ENCODE data around the gene CSF1.

CSF1 gene

DNA sequence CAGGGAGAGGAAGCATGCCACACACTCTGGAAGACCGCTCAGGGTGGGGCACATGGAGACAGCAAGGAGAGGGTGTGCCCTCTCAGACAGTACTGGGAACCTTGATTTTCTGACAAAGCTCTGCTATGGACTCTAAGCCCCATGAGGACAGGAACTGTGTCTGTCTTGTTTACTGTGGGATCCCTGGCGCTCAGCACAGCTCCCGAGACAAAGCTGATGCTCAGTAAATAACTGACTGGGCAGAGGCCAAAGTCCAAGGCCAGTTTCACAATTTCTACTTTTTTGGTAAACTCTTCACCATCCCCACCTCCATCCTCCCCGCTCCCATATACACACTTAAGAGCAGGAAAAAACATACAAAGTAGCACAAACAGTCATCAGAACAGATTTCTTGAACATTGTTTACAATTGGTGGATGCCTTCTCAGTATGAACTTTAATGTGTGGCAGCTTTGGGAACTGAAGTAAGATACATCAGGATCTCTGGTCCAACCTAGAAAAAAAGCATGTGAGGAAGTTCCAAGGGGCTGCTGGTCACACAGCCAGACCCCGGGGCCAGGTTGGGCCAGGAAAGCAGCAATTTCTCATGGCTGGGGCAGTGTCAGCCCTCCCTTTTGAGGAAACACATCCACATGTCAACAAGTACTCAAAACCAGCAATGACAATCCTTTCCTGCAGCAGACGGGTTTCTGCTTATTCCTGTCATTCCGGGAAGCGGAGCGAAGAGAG is 68.3 kb downstream of the CSF1 start:
- no peak for DNase-seq (ENCODE audit: low read depth in 2 of 2)

DNA sequence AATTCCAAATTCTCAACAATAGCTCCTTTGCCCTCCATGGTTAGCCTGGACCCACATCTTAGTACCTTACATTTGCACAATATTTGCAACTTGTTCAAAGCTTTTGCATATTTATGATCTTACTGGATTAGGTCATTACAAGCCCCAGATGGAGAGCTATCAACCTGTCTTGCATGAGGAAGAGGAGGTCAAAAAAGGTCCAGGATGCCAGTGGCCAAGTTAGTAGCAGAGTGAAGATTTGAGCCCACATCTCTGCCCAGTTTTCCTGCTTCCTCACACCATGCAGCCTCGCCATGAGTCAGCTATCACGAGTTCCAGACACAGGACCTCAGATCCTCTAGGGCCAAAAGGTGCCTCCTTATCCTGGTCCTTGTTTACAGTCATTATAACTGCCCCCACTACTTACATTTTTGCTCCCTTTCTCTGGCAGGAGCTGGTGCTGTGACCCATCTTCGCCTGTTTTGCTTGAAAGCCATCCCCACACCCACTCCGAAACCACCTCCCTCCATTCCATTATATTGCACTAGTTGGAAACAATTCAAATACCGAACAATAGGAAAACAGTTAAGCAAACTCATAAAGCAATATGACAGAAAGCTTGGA is 68.9 kb downstream of the CSF1 start:
- DNase-seq (ENCODE audit: low read depth in 2 of 2) = no peak
